Astrocyte (in vitro differentiated cells and primary cell): Measurements from ENCODE around the gene GTF2IRD1. TPM values are rescaled to one million over a fixed set of nuclear protein-coding genes. Genes with fewer than 3 reads are reported as not detected.
A peak's percentile ranks its signal among the peaks of the same experiment; 100 is the strongest.
"Not testable (repeated sequence)": the region's sequence is repeated elsewhere in the genome, so short reads cannot be mapped to it uniquely, and the experiment has no call there.

Source experiments
- DNase-seq: peaks from one replicate; pipeline ENCODE4 v3.0.0-alpha.2; 2010; ENCODE audit warnings: low read depth
- FAIRE-seq: peaks from 2 replicates; lab custom pipeline; 2011; peaks lifted over from hg19 to GRCh38; lab: Jason Lieb, UNC
- H2AFZ ChIP-seq: 2 replicates; pipeline ENCODE4 v1.6.0; 2012; ENCODE audit warnings: low read depth, low read length, inconsistent platforms
- H3K27ac ChIP-seq: 2 replicates; pipeline ENCODE4 v1.5.1; 2011; ENCODE audit warnings: low read depth, low read length, inconsistent platforms
- H3K27me3 ChIP-seq: 2 replicates; pipeline ENCODE4 v1.6.0; 2011; ENCODE audit warnings: low read length, inconsistent platforms; ENCODE audit not compliant: insufficient read depth
- H3K36me3 ChIP-seq: 2 replicates; pipeline ENCODE4 v1.5.1; 2011; ENCODE audit warnings: low read length, inconsistent platforms; ENCODE audit not compliant: insufficient read depth
- H3K4me1 ChIP-seq: 2 replicates; pipeline ENCODE4 v1.5.1; 2011; ENCODE audit warnings: low read length, inconsistent platforms; ENCODE audit not compliant: insufficient read depth
- H3K4me2 ChIP-seq: 2 replicates; pipeline ENCODE4 v1.6.0; 2012; ENCODE audit warnings: low read length, inconsistent platforms
- H3K4me3 ChIP-seq: 2 replicates; pipeline ENCODE4 v1.5.1; 2011; ENCODE audit warnings: low read depth, mild to moderate bottlenecking, low read length, inconsistent platforms; ENCODE audit not compliant: insufficient read depth
- H3K79me2 ChIP-seq: 2 replicates; pipeline ENCODE4 v1.6.0; 2012; ENCODE audit warnings: mild to moderate bottlenecking, low read length, inconsistent platforms; ENCODE audit not compliant: insufficient read depth
- H3K9ac ChIP-seq: 2 replicates; pipeline ENCODE4 v1.6.0; 2012; ENCODE audit warnings: mild to moderate bottlenecking, low read length, inconsistent platforms
- H3K9me3 ChIP-seq: 2 replicates; pipeline ENCODE4 v1.5.1; 2012; ENCODE audit warnings: low read depth, mild to moderate bottlenecking, low read length, inconsistent platforms; ENCODE audit not compliant: insufficient read depth
- H4K20me1 ChIP-seq: 2 replicates; pipeline ENCODE4 v1.6.0; 2012; ENCODE audit warnings: low read length, inconsistent platforms; ENCODE audit not compliant: insufficient read depth
- H3K27ac Mint-ChIP-seq: one replicate; pipeline ENCODE4 v1.8.0; 2021; ENCODE audit warnings: mild to moderate bottlenecking, mixed read lengths; ENCODE audit not compliant: unreplicated experiment
- H3K27me3 Mint-ChIP-seq: one replicate; pipeline ENCODE4 v1.8.0; 2021; ENCODE audit warnings: low read depth, mixed read lengths; ENCODE audit not compliant: unreplicated experiment
- H3K36me3 Mint-ChIP-seq: one replicate; pipeline ENCODE4 v1.8.0; 2021; ENCODE audit warnings: low read depth, mixed read lengths; ENCODE audit not compliant: unreplicated experiment
- H3K4me1 Mint-ChIP-seq: one replicate; pipeline ENCODE4 v1.8.0; 2021; ENCODE audit warnings: low read depth, mixed read lengths; ENCODE audit not compliant: unreplicated experiment
- H3K4me3 Mint-ChIP-seq: one replicate; pipeline ENCODE4 v1.8.0; 2021; ENCODE audit warnings: mild to moderate bottlenecking, moderate library complexity, mixed read lengths; ENCODE audit not compliant: unreplicated experiment
- H3K9me3 Mint-ChIP-seq: one replicate; pipeline ENCODE4 v1.8.0; 2021; ENCODE audit warnings: mild to moderate bottlenecking, mixed read lengths; ENCODE audit not compliant: unreplicated experiment
- CTCF ChIP-seq: IDR thresholded peaks from 2 replicates; pipeline ENCODE4 v1.5.1; 2011; ENCODE audit warnings: low read depth, mild to moderate bottlenecking, inconsistent platforms, low read length, moderate library complexity; ENCODE audit not compliant: insufficient read depth
- EZH2 ChIP-seq: IDR thresholded peaks from 2 replicates; pipeline ENCODE4 v1.6.1; 2012; ENCODE audit warnings: mild to moderate bottlenecking, low read length, inconsistent platforms; ENCODE audit not compliant: insufficient read depth
- total RNA-seq: library from RNA; stranded (reverse); gene quantifications from 2 replicates; pipeline ENCODE4 v1.2.1, GENCODE V29; 2021

GTF2IRD1 gene
- total RNA-seq, 1 donor from 2014 or later = 19.3 TPM

- DNase-seq = no peak
- H3K9me3 Mint-ChIP-seq = no peaks in the 10 kb centered on the region
- peaks cover 4% of the 10 kb centered on the region for H3K36me3 Mint-ChIP-seq
- no peaks in the 10 kb centered on the region for H3K27me3 ChIP-seq
- no peak overlapping the region for H3K4me2 ChIP-seq
- no peaks in the 10 kb centered on the region for H3K36me3 ChIP-seq
- H4K20me1 ChIP-seq = peaks cover 21% of the 10 kb centered on the region
- H3K9ac ChIP-seq = no peak overlapping the region
- peak overlapping the region; percentile 34 for H3K27ac Mint-ChIP-seq
- H3K27me3 Mint-ChIP-seq = no peaks in the 10 kb centered on the region
- no peak for FAIRE-seq
- H3K4me1 Mint-ChIP-seq = peaks cover 27% of the 10 kb centered on the region
- no peak overlapping the region for H3K27ac ChIP-seq
- H2AFZ ChIP-seq = no peak overlapping the region
- no peak overlapping the region for H3K4me3 ChIP-seq
- H3K4me1 ChIP-seq = peaks cover 40% of the 10 kb centered on the region
- no peak overlapping the region for H3K4me3 Mint-ChIP-seq
- peaks cover 60% of the 10 kb centered on the region for H3K79me2 ChIP-seq
- TF ChIP-seq EZH2 (no peak), CTCF (no peak)
- H3K9me3 ChIP-seq = no peaks in the 10 kb centered on the region
These were observed 31.9 kb downstream of the GTF2IRD1 start for GRCh38 chr7:74485611-74486010.

- H3K27me3 Mint-ChIP-seq, H3K9me3 Mint-ChIP-seq, H3K9me3 ChIP-seq, H3K9ac ChIP-seq, FAIRE-seq, H3K27ac ChIP-seq, H3K27me3 ChIP-seq, H3K4me2 ChIP-seq, H3K27ac Mint-ChIP-seq, H2AFZ ChIP-seq, H3K36me3 ChIP-seq, DNase-seq, H3K4me1 Mint-ChIP-seq, H3K4me3 ChIP-seq, H3K4me3 Mint-ChIP-seq: not testable (repeated sequence)
- peaks cover 24% of the 10 kb centered on the region for H4K20me1 ChIP-seq
- peaks cover 12% of the 10 kb centered on the region for H3K4me1 ChIP-seq
- peaks cover 19% of the 10 kb centered on the region for H3K36me3 Mint-ChIP-seq
- H3K79me2 ChIP-seq = peaks cover 60% of the 10 kb centered on the region
These were observed 34.9 kb downstream of the GTF2IRD1 start for GRCh38 chr7:74488518-74489030.

- peaks cover 23% of the 10 kb centered on the region for H3K36me3 Mint-ChIP-seq
- H3K9me3 ChIP-seq = no peaks in the 10 kb centered on the region
- H3K79me2 ChIP-seq = peaks cover 66% of the 10 kb centered on the region
- H3K27me3 Mint-ChIP-seq = no peaks in the 10 kb centered on the region
- H3K4me3 Mint-ChIP-seq = no peak overlapping the region
- H2AFZ ChIP-seq = no peak overlapping the region
- no peak for TF ChIP-seq EZH2
- no peak for TF ChIP-seq CTCF
- H3K27me3 ChIP-seq = no peaks in the 10 kb centered on the region
- peaks cover 4% of the 10 kb centered on the region for H3K4me1 ChIP-seq
- FAIRE-seq = no peak
- H3K4me3 ChIP-seq = no peak overlapping the region
- H3K9me3 Mint-ChIP-seq = peaks cover 6% of the 10 kb centered on the region
- peaks cover 28% of the 10 kb centered on the region for H4K20me1 ChIP-seq
- H3K36me3 ChIP-seq = no peaks in the 10 kb centered on the region
- H3K4me2 ChIP-seq = no peak overlapping the region
- DNase-seq = no peak
- H3K27ac Mint-ChIP-seq = no peak overlapping the region
- no peak overlapping the region for H3K9ac ChIP-seq
- H3K4me1 Mint-ChIP-seq = no peaks in the 10 kb centered on the region
- no peak overlapping the region for H3K27ac ChIP-seq
These were observed 36.6 kb downstream of the GTF2IRD1 start for GRCh38 chr7:74489997-74490945.

GRCh38 chr7:74491490-74491889 is 37.8 kb downstream of the GTF2IRD1 start:
- not testable (repeated sequence) for H3K4me1 ChIP-seq, H3K27ac Mint-ChIP-seq, H3K4me2 ChIP-seq, H3K27ac ChIP-seq, H3K4me3 ChIP-seq, H3K9ac ChIP-seq, H3K36me3 ChIP-seq, DNase-seq, FAIRE-seq, H3K9me3 Mint-ChIP-seq, H3K27me3 ChIP-seq, H3K4me3 Mint-ChIP-seq, H3K27me3 Mint-ChIP-seq, H3K9me3 ChIP-seq, H3K4me1 Mint-ChIP-seq, H2AFZ ChIP-seq
- Histone ChIP-seq H4K20me1 (peaks cover 37% of the 10 kb centered on the region), H3K79me2 (peaks cover 68% of the 10 kb centered on the region)
- H3K36me3 Mint-ChIP-seq = peaks cover 25% of the 10 kb centered on the region
